Brain pericyte (primary cell): ENCODE results near the gene PLA2G4D.

Experiments
- DNase-seq: peaks from one replicate; pipeline ENCODE4 v3.0.0-alpha.2; 2012; ENCODE audit warnings: low read depth, low spot score

The PLA2G4D gene

DNA sequence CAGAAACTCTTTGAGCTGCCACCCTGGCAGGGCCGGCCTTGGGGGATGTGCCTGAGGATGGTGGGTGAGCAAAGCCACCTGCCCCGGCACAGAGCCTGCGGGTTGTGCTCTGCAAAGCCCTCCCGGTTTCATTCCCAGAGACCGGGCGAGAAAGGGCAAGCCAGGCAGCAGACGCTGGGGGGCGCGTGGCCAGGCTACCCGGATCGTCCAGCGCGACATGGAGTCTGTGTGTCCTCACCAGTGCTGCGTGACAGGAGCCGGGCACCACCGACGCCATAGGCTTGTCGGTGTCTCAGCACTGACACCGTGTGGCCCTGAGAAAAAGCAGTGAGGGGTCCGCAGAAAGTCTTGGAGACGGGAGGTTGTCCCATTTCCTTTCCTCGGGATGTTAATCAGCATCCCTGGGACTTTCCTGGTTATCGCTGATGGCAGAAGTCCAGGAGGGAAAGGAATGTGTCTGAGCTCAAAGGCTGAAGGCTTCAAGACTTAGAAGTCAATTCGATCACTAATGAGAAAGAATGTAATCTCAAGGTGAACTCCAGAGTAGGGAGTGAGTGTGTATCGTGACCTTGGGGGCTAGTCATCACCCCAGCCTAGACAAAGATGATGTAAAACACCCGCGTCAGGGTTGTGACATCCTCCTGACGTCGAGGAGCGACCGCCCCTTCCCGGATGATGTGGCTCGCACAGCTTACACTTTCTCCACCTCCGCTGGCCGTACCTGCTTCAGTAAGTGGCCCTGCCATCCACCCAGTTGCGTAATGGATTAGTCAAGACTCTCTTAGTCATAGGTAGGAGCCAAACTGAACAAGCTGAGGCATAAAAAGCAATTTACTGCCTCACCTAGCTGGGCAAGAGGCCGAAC lies 37.2 kb downstream of the PLA2G4D start:
- no peak for DNase-seq

DNA sequence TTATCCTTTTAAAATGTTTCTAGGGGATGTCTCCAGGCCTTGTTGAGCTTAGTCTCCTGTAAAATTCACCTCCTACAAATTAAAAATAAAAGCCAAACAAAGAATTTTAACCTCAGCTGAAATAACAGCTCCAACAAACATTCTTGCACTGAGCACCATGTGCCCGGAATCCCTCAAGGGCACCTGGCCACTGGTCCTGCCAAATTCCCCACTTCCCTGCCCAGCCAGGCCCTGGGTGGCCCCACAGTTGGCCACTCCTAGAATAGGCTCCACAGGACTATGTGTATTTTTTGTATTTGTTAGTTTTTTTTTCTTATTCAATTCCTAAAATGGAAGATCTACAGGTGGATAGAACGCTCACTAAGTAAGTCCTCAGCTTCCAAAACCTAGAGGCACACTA lies 40.4 kb downstream of the PLA2G4D start:
- no peak for DNase-seq

DNA sequence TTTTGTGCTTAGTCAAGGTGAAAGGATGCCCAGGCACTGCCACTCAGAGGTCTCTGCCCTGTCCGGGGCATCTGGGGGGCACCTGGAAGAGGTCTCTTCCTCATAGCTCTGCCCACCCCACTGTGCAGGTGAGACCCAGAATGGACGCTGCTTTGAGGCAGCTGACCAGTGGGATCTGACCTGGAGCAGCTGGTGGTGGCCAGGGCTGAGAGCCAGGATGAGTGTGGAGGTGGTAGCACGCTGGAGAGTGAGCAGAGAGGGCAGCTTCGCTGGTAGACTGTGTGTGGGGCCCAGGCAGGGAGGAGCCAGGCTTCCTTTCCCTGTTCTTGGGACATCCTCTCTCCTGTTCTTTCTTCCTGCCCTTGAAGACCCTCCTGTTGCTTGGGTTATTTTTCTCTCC lies 41.4 kb downstream of the PLA2G4D start:
- DNase-seq, result no peak

DNA sequence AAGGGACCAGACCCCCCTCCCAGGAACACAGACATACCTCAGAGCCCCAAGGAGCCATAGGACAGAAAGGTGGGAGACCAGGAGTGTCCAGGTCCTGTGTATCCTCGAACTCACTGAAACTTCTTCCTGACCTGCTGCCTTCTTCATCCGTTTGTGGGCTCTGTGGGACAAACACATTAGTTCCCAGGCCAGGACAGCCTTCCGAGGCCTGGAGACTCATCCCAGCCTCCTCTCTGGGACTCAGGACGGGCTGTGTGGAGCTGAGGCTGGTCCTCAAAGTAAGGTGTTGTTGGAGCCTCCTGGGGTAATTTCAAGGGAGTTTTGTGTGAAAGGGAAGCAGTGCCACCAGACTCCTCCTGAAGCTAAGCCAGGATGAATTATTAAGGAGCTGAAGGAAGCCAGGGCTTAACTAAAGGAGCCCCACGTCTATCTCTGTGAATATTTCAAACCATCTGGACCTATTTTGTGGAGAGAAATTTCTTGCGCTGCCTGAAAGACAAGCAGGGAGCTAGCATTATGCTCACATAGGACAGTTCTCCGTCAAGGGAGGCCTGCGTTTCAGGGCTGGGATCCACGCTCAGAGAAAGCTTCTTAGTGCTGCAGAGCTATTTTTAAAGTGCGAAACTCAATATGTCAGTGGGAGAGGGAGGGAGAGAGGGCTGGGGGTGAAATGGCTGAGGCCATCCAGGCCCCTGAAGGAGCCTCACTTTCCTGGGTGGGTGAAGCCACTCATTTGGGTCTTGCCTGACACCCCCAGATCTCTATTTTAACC lies 43.7 kb downstream of the PLA2G4D start:
- no peak for DNase-seq

DNA sequence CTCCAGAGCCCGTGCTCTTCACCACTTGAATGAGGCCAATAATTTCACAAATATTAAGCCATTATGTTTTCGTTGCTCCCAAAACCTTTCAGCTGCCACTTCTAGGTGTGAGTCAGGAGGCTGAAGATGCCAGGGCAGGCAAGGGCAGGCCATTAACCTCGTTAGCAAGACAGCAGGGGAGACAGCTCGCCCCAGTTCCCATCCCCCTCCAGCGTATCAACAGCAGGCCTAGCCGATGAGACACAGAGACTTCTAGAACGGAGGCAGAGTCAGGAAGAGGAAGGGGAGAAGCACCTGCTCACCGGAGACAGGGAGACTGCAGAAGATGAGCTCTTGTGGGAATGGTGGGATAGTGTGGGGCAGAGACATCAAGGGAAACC lies 45.6 kb downstream of the PLA2G4D start:
- no peak for DNase-seq

DNA sequence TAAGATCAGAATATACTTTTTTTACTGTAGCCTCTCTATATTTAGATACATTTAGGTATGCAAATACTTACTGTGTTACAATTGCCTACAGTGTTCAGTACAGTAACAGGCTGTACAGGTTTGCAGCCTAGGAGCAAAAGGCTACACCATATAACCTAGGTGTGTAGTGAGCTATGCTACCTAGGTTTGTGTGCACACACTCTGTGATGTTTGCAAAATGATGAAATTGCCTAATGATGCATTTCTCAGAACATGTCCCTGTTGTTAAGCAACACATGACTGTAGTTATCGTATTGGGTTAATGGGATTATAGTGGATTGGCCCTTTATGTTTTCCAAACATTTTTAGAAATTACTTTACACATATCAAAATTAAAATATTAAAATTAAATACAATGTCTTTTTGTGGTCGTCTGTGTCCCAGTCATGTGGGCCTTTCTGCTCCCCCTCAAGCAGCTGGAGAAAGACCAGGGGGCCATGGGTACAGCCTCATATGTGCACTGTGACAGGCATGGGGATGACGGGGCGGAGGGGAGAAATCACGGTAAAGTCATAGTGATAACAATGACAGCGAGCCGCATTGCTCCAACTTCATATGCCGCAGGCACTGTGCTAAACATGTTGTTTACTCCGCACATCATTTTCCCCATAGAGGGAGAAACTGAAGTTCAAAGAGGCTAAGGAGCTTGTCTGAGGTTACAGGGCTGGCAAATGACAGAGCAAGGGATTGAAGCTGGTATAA lies 46.1 kb downstream of the PLA2G4D start:
- DNase-seq, result no peak

DNA sequence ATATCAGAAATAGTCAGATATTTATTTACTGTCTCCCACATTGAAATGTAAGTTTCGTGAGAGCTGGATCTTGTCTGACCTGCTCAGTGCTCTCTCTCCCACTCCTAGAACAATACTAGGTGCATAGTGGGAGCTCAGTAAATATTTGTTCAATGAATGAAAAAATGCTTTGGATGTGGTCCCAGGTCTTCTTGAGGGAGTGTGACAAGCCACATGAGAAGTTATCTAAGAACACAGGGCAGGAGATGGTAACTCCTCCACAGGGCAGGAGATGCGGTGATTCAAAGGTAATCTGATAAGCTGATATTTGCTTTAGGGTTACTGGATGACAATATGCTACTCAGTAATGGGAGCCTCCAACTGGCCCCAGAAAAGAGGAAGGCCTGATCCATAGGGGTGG lies 47.8 kb downstream of the PLA2G4D start:
- no peak for DNase-seq

DNA sequence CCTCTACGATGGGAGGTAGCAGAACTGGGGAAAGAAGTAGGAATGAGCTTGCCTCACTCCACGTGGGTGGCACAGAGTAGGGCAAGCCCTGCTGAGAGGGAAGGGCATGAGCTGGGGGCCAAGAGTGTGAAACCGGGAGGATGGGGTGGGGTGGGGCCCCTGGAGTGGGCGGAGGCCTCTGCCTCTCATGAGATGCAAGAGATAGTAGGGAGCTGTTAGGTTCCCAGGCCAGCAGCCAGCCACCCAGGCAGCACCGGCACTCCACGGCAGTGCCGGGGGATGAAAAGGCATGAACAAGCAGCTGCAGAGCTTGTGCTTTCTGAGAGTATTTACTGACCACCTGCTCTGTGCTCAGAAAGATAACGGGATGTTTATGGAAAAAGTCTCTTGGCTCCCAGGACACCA lies 49.1 kb downstream of the PLA2G4D start:
- DNase-seq, result no peak

DNA sequence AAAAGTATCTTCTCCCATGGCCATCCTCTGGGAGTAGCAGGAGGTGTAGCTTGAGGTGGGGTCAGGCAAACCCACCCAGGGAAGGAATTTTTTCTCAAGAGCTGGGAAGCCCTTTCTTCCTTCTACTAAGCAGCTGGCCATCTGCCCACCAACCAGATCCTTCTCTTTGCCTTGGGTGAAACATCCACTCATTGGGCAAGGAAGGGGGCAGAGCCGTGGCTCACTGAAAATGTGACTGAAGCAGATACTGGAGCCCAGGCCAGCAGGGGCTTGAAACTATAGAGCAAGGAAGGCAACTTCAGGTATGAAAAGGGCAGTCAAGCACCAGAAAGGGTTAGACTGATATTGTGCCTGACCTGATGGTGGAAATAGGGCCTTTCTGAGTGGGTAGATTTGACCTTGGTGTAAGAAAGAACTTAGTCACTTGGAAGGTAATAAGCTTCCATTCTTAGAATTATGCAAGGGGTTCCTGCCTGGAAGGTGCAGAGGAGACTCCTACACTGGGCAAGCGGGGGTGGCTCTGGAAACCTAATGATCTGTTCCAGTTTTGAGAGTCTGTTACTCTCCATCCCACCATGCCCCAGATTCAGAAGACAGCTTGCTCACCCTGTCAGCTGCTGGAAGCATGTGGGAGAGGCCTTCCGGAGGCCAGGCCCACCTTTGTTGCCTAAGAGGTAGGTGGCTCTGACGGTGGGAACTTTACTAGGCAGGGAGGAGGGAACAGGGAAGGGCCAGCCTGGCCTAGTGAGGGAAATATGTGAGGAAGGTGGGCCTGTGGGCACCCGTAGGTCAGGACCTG lies 51.6 kb downstream of the PLA2G4D start:
- no peak for DNase-seq

DNA sequence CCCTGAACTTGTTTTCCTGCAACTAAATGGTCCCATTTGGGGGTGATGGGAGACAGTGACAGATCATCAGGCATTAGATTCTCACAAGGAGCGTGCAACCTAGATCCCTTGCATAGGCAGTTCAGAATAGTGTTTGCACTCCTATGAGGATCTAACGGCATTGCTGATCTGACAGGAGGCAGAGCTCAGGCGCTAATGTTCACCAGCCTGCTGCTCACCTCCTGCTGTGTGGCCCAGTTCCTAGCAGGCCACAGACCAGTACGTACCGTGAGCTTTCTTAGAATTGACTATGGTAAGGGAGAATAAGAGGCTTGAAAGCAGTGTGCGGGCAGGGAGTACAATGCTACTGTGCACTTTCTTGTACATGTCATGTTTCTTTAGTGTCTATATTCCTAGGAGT lies 56.0 kb downstream of the PLA2G4D start:
- DNase-seq, result no peak

DNA sequence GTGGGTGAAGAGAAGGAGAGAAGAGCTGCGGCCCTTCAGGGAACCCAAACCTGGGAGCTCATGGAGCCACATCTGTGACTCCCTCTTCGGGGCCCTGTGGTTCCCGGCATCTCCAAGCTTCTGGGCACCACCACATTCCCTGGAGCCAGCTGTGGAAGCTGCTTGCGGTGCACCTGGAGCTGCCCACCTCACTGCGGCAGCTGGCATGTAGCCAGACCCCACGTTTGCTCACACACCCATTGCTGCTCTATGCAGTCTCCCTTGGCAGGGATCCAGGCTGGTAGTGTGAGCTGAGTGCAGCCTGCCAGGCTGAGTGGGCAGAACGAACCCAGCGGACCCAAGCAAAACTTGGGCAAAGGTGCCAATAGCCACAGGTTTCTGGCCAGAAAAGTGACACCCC lies 56.7 kb downstream of the PLA2G4D start:
- no peak for DNase-seq

DNA sequence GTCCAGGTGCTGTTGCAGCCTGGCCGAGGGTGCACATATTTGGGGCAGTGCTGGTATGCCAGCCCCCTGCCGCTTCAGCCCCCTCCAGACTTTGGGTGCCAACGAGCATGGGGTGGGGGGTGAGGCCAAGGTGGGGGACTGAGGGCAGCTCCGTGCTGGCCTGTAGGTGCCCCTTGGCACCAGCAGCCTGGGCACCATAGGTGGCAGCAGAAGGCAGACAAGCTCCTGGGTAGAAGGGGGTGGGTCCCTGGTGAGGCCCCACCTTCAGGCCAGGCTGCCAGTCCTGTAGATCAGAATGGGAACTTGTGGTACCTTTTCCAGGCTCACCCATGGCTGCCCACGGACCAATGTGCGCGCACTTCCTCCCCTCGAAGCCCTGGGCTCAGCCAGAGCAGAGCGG lies 57.4 kb downstream of the PLA2G4D start:
- no peak for DNase-seq

DNA sequence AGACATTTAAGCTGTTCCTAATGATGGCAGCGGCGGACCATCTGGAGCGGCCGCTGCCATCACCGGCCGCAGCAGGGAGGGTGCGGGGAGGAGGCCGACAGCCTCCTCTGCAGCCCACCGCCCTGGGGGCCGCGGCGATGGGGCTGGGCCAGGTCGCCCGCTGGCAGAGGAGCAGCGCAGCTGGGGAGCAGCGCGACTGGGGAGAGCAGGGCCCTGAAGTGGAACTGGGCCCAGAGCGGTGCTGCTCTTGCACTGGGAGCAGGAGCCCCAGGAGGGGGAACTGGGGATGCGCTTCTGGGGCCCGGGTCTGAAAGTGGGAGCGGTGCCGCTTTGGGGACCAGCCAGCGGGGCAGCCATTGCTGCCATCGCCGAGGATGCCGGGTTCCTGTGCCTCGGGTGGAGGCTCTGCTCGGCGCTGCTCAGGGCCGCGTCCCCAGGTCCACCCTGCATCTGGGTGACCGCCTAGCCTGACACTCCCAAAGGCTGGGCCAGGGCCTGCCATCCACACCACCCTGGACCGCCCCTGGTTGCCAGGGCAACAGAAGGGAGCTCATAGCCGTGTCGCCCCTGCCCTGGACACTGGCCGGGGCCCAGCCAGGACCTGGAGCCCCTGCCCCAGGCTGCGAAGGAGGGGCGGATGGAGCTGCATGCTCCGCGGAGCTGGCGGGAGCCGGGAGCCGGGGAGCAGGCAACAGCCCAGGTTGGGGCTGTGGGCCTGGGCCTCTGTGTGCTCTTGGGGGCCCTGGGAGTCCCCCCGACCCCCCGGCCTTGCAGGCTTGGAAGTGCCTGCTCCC lies 58.1 kb downstream of the PLA2G4D start:
- no peak for DNase-seq

DNA sequence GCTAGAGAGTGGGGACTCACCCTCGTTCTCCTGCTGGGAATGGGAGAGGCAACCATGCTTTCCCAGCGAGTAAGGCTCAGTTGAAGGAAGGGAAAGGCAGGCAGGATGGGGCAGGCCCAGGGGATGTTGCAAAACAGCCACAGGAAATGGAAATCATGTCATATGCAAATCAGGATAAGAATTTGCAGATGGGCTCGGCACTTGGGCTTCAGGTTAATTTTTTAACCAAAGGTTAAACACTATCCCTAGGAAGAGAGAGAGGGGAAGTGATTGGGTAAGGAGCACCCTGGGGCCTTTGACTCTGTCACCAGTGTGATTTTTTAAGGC lies 59.0 kb downstream of the PLA2G4D start:
- DNase-seq, result no peak

DNA sequence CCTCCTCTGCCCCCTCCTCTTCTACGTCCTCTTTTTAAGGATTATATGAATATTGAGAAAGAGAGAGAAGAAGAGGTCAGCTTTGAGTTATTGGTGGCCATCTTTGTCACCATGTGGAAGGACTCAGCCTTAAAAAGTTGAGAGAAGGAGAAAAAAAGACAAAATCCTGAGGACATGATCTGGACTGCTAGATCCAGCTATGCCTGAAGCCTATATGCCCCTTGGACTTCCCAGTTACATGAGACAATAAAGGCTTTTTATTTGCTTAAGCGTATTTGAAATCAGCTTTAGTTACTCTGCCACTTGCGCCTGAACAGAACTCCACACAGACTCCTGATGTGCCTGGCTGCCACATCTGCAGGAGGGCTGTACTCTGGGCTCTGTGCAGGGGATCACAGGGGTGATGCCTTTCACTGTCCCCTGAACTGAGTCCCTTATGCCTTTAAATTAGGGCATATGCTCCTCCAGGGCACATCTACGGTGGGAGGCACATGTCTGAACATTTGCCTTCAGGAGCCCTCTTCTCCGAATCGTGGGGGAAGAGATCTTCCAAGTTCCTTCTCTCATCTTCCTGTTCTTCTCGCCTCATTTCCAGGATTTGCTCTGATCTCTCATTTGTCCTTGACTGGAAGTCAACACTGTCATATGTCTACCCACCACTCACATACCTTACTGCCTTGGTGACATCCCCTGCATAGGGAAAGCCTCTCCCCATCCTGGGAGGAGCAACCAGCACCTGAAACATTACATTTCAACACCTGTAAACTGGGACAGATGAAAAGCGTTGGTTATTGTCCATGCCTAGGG lies 59.5 kb downstream of the PLA2G4D start:
- DNase-seq, result no peak

DNA sequence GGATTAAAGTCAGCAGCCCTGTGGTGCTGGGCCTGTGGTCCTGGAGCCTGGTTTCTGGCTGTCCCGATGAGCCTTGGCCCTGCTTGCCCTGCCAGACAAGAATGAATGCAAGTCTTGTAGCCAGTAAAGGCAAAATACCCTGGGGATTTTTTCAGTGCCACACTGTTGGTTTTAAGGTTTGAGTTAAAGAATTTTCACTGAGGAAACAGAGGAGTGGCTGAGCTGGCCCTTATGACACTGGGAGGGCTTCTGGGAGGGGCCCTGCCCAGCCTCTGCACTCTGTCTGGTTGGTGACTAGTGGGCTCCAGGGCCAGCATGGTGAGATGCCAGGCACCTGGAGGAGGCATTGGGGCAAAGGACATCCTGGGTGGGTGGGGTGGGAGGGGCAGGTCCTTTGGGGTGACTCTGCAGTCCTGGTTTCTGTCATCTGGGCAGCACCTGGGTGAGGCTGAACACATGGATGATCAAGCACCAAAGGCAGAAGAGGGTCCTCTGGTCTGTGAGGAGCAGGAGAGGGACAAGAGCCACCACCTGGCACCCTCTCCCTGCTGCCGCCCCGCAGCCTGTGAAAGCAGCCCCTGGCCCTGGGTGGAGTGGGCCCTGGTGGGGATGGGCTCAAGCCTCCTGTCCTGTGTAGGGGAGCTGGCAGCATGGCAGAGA lies 61.0 kb downstream of the PLA2G4D start:
- DNase-seq, result no peak

DNA sequence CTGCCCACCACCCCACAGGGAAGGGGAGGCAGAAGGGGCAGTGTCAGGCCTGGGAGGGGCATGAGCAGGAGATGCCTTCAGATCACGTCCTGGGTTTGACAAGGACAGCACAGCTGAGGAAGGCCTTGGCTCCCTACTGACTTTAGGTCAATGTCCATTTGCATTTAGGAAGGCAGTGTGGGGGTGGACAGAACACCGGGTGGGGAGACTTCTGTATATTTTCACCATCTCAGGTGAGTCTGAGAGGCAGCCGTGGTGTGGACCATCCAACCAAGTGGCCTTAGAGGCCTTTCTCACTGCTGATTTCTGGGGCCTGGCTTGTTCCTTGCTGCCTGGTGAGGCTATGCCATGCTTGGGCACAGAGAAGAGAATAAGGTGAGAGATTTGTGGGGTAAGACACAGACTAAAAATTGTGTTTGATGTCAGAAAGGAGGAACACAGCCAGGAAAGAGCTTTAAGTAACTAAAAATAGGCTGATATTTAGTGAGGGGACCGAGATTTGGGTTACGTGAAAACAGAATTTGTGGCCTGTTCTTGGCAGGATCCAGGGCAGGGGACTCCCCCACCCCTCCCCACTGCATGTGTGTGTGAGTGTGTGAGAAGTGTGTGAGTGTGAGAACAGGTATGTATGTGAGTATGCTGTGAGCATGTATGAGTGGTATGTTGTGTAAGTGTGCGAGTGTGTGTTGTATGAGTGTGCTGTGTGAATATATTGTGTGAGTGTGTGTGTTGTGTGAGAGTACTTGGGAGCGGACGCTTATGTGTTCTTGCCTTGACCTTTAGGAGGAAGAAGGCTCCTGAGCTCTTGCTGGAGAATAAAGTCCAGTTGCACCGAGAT lies 61.8 kb downstream of the PLA2G4D start:
- no peak for DNase-seq

DNA sequence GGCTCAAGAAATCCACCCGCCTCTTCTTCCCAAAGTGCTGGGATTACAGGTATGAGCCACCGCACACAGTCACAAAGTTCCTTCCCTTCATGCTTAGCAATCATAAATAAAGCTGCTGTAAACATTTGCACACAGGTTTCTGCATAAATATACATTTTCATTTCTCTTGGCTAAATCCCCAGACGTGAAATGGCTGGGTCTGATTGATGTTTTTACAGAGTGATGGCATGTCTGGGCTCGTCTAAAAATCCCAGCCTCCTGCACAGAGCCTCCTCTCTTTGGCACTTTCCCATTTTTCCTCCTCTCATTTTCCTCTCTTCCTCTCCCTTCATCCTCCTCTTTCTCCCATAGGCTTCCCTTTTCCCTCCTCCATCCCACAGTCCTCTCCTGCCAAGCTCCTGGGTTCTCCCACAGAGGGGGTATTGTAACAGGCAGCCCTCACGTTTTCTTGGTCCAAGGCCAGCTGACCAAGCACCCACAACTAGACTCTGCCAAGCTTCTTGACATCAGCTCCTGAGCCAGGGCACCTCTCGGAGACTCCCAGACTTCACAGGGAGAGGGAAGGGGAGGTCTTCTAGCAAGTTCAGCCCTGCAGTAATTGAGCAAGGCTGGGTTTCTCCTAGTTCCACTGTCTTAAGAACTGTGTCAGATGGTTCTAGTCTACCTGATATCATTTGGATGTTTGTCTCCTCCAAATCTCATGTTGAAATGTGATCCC lies 63.0 kb downstream of the PLA2G4D start:
- DNase-seq, result no peak
